GM21717 (cell line): Measurements from ENCODE around the gene EDN1.

Experiments used
- ATAC-seq: cut with Tn5 transposase; IDR thresholded peaks from one replicate; pipeline ENCODE4 v1.9.1; 2021; ENCODE audit warnings: mild to moderate bottlenecking, moderate library complexity; ENCODE audit not compliant: unreplicated experiment

The EDN1 gene

DNA sequence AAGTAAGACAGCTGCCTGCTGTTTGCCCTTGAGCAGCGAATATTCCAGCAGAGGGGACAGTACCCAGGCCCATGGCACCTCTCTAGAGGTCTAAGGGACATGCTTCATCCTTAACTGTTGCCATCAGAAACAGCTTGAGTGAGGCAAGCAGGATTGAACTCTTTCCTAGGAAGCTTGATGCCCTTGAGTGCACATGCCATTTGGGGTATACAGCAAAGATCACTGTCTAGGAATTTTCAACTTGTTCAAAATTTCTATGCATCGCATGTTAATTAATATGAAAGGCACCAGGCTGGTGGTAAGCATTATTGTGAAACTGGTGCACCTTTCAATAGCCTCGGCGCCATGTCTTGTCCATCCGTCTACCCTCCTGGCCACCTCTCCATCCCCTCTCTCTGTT lies 54.1 kb downstream of the EDN1 start:
- no peak for ATAC-seq

DNA sequence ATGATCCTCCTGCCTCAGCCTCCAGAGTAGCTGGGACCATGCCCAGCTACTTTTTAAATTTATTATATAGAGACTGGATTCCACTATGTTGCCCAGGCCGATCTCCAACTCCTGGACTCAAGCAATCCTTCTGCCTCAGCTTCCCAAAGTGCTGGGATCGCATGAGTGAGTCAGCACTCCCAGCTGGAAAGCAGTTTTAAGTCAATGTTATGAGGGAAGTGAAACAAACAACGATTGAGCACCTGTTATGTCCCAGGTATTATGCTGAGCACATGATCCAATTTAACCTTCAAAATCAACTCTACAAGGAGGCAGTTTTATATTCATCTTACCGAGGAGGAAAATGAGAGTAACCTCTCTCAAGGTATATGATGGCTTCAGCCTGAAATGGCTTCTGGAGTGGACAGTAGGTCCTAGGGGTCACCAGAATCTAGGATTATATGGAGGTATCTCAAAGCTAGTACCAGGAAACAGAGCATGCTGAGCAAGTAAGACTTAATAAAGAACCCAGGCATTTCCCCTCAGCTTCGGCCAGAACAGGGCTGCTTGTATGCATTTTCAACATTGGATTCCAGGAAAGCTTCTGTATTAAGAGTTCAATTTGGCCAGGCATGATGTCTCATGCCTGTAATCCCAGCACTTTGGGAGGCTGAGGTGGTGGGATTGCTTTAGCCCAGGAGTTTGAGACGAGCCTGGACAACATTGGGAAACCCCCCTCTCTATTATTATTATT lies 55.0 kb downstream of the EDN1 start:
- no peak for ATAC-seq

DNA sequence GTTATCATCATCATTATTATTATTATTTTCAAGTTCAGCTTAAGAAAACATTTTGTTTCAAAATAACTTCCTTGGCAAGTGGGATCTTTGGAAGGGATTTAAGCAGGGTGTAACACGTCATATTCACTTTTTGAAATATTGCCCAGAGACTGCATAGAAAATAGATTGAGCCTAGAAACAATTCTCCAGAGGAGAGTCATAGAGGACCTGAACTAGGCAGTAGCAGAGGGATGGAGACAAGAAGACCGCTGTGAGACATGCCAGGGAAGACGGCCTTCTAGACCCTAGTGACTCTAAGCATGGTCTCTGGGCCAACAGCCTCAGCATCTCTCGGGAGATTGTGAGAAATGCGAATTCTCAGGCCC lies 55.5 kb downstream of the EDN1 start:
- ATAC-seq, result no peak
